ENCODE measurements around the gene GRM3. TPM values are rescaled to one million over a fixed set of nuclear protein-coding genes. Genes with fewer than 3 reads are reported as not detected.

The GRM3 gene
- total and polyA plus RNA-seq, 2 of the 4 experiments (the other 2 are of a cell fraction): not detected

GRCh38 chr7:86664991-86665390 lies 21.3 kb downstream of the GRM3 start:
- in situ Hi-C loops (cut with MboI; ENCODE audit: low sequenced_read_pairs): no loop called here
- no peak overlapping the region for H3K9ac ChIP-seq (ENCODE audit: low read depth, low read length)

More at GRCh38 chr7:86664991-86665390, 21.3 kb downstream of the GRM3 start:
- no peak overlapping the region for H2BK20ac ChIP-seq (ENCODE audit: low read depth, low read length)
- H2BK5ac ChIP-seq (ENCODE audit: low read depth, low read length, poor library complexity, severe bottlenecking): no peak overlapping the region
- POLR2A ChIA-PET (ENCODE audit: unreplicated experiment): no interaction called here
- ATAC-seq (ENCODE audit: low read depth) (no peak), DNase-seq (no peak)
- H3K9me3 ChIP-seq (ENCODE audit: control insufficient read depth, insufficient read depth, low read length): 0 out of 2 replicates have a peak, but pooled peaks cover 1% of the 10 kb centered on the region
- H2AK5ac ChIP-seq (ENCODE audit: low read depth, low read length): no peak overlapping the region
- H2AFZ ChIP-seq (replicated peaks; ENCODE audit: low read length, poor library complexity): no peak overlapping the region
- H4K5ac ChIP-seq (ENCODE audit: low read depth, low read length): no peak overlapping the region
- H3K4ac ChIP-seq (ENCODE audit: low read depth, low read length): no peak overlapping the region
- H3K27ac ChIP-seq (ENCODE audit: insufficient read depth, low read length): no peak overlapping the region
- H3K9me1 ChIP-seq (ENCODE audit: insufficient read depth, low read length): no peaks in the 10 kb centered on the region
- H3K56ac ChIP-seq (ENCODE audit: extremely low read depth, insufficient read depth, low read length): no peak overlapping the region
- intact Hi-C loops (cut with micrococcal nuclease): no loop called here
- no peak overlapping the region for H3K23ac ChIP-seq (ENCODE audit: low read depth, low read length)
- H3K4me1 ChIP-seq (ENCODE audit: control insufficient read depth, insufficient read depth, low read length): no peaks in the 10 kb centered on the region
- H3K18ac ChIP-seq (ENCODE audit: low read depth, low read length): no peak overlapping the region
- no peaks in the 10 kb centered on the region for H3K79me1 ChIP-seq (ENCODE audit: low read depth in 1 of 2, low read length in 2 of 2)
- no CpG with 5 or more reads among the region's 5 CpGs for WGBS, 2 experiments (ENCODE audit: extremely low coverage in 2 of 2, insufficient read length in 1 of 2)
- CTCF ChIA-PET: no interaction called here
- TF ChIP-seq CTCF (conservative IDR thresholded peaks at IDR 0.05; ENCODE audit: low read depth, low read length) (no peak), RCOR1 (IDR thresholded peaks at IDR 0.05; ENCODE audit: insufficient replicate concordance, low read length) (no peak), NFE2L2 (IDR thresholded peaks at IDR 0.05; ENCODE audit: low read depth, low read length) (no peak), USF2 (IDR thresholded peaks at IDR 0.05; ENCODE audit: low read depth, low read length) (no peak), MAFK (IDR thresholded peaks at IDR 0.05; ENCODE audit: low read depth, low read length) (no peak), CHD1 (IDR thresholded peaks at IDR 0.05; ENCODE audit: low read depth, low read length) (no peak), BHLHE40 (IDR thresholded peaks at IDR 0.05; ENCODE audit: low read depth, low read length) (no peak), POLR2A (IDR thresholded peaks at IDR 0.05; ENCODE audit: low read depth, low read length) (no peak), RFX5 (IDR thresholded peaks at IDR 0.05; ENCODE audit: low read depth, low read length) (no peak), ELK1 (IDR thresholded peaks at IDR 0.05; ENCODE audit: borderline replicate concordance, low read depth, low read length) (no peak), SMC3 (IDR thresholded peaks at IDR 0.05; ENCODE audit: low read depth, low read length) (no peak), MAZ (IDR thresholded peaks at IDR 0.05; ENCODE audit: borderline replicate concordance, low read depth, low read length) (no peak)
- no peak overlapping the region for H3K4me2 ChIP-seq (ENCODE audit: low read depth, low read length)
- H3K27me3 ChIP-seq (ENCODE audit: control insufficient read depth, insufficient read depth, low read length): no peaks in the 10 kb centered on the region
- no peak overlapping the region for H2AK9ac ChIP-seq (replicated peaks; ENCODE audit: low read depth, low read length, poor library complexity)
- no peak overlapping the region for H4K91ac ChIP-seq (ENCODE audit: insufficient read depth, low read depth, low read length)
- no peak overlapping the region for H3K4me3 ChIP-seq (ENCODE audit: insufficient read depth, low read depth, low read length)
- H4K20me1 ChIP-seq (ENCODE audit: insufficient read depth, low read length): no peaks in the 10 kb centered on the region
- no peak overlapping the region for H2BK120ac ChIP-seq (ENCODE audit: low read depth, low read length)
- H3K14ac ChIP-seq (replicated peaks; ENCODE audit: low read depth, low read length): no peak overlapping the region
- BruUV-seq (replicated peaks): no TSS peak
- H3K36me3 ChIP-seq (ENCODE audit: control insufficient read depth, insufficient read depth, low read length): no peaks in the 10 kb centered on the region
- no peak overlapping the region for H4K8ac ChIP-seq (ENCODE audit: low read depth in 2 of 2, low read length in 2 of 2)
- dilution Hi-C loops (cut with HindIII; ENCODE audit: low sequenced_read_pairs, unreplicated experiment): no loop called here
- H2BK15ac ChIP-seq (ENCODE audit: low read depth, low read length): no peak overlapping the region
